ENCODE results near the gene GMEB2. TPM values are rescaled to one million over a fixed set of nuclear protein-coding genes. Genes with fewer than 3 reads are reported as not detected.

Gene GMEB2
- total and polyA plus RNA-seq, 7 experiments from 2014 or later = 11.0 to 30.2 (median 21.9) TPM

- H3K36me3 ChIP-seq (ENCODE audit: control insufficient read depth in 2 of 3, insufficient read depth in 3 of 3, low read length in 3 of 3) = peaks cover 0 to 62% (median 3%) of the 10 kb centered on the region in 3 experiments
- no peak overlapping the region for H3K27ac Mint-ChIP-seq
- CTCF ChIA-PET = no interaction called here
Measured at GRCh38 chr20:63563225-63563935, 63.5 kb downstream of the GMEB2 start.

GRCh38 chr20:63562461-63563224 is 64.3 kb downstream of the GMEB2 start:
- ChIA-PET POLR2A (interaction anchor here (0.9 kb wide), 1 partner anchor 20 kb away, joined by 3 read pairs; no protein-coding TSS in a partner anchor), CTCF (no interaction called here)
- no peak overlapping the region for H3K27ac ChIP-seq (ENCODE audit: low read depth, low read length)
- Mint-ChIP-seq H3K4me1 (peaks cover 3 to 10% (median 5%) of the 10 kb centered on the region in 7 donors), H3K27me3 (no peaks in the 10 kb centered on the region), H3K9me3 (peaks cover 0 to 2% (median 0%) of the 10 kb centered on the region in 11 donors), H3K27ac (no peak overlapping the region), H3K4me3 (no peak overlapping the region), H3K36me3 (peaks cover 0 to 23% (median 4%) of the 10 kb centered on the region in 5 donors)
- intact Hi-C loops (cut with micrococcal nuclease) = no loop called here
- ATAC-seq (no peak), DNase-seq (no peak)
- H3K4me1 ChIP-seq (ENCODE audit: control insufficient read depth in 2 of 2, insufficient read depth in 2 of 2, low read length in 2 of 2) = peaks cover 3 to 6% of the 10 kb centered on the region in 2 donors
- H3K9me3 ChIP-seq (ENCODE audit: control insufficient read depth in 2 of 3, low read length in 3 of 3) = no peaks in the 10 kb centered on the region
- H3K36me3 ChIP-seq (ENCODE audit: control insufficient read depth in 2 of 3, insufficient read depth in 3 of 3, low read length in 3 of 3) = peaks cover 0 to 62% (median 3%) of the 10 kb centered on the region in 3 experiments
- H3K4me3 ChIP-seq (ENCODE audit: low read length) = no peak overlapping the region
- no peaks in the 10 kb centered on the region for H3K27me3 ChIP-seq (ENCODE audit: control insufficient read depth in 2 of 2, insufficient read depth in 2 of 2, low read length in 2 of 2)

More at GRCh38 chr20:63563225-63563935, 63.5 kb downstream of the GMEB2 start:
- Mint-ChIP-seq H3K36me3 (peaks cover 0 to 23% (median 4%) of the 10 kb centered on the region in 5 donors), H3K27me3 (no peaks in the 10 kb centered on the region), H3K9me3 (peaks cover 0 to 2% (median 0%) of the 10 kb centered on the region in 11 donors), H3K4me3 (no peak overlapping the region), H3K4me1 (peaks cover 9 to 16% (median 11%) of the 10 kb centered on the region in 7 donors)
- H3K27ac ChIP-seq (ENCODE audit: low read depth, low read length) = no peak overlapping the region
- POLR2A ChIA-PET = no interaction called here
- intact Hi-C loops (cut with micrococcal nuclease) = no loop called here
- no peak overlapping the region for H3K4me3 ChIP-seq (ENCODE audit: low read length)
- no peaks in the 10 kb centered on the region for H3K27me3 ChIP-seq (ENCODE audit: control insufficient read depth in 2 of 2, insufficient read depth in 2 of 2, low read length in 2 of 2)
- DNase-seq (no peak), ATAC-seq (no peak)
- H3K9me3 ChIP-seq (ENCODE audit: control insufficient read depth in 2 of 3, low read length in 3 of 3) = no peaks in the 10 kb centered on the region
- peaks cover 11 to 14% of the 10 kb centered on the region in 2 donors for H3K4me1 ChIP-seq (ENCODE audit: control insufficient read depth in 2 of 2, insufficient read depth in 2 of 2, low read length in 2 of 2)

DNA sequence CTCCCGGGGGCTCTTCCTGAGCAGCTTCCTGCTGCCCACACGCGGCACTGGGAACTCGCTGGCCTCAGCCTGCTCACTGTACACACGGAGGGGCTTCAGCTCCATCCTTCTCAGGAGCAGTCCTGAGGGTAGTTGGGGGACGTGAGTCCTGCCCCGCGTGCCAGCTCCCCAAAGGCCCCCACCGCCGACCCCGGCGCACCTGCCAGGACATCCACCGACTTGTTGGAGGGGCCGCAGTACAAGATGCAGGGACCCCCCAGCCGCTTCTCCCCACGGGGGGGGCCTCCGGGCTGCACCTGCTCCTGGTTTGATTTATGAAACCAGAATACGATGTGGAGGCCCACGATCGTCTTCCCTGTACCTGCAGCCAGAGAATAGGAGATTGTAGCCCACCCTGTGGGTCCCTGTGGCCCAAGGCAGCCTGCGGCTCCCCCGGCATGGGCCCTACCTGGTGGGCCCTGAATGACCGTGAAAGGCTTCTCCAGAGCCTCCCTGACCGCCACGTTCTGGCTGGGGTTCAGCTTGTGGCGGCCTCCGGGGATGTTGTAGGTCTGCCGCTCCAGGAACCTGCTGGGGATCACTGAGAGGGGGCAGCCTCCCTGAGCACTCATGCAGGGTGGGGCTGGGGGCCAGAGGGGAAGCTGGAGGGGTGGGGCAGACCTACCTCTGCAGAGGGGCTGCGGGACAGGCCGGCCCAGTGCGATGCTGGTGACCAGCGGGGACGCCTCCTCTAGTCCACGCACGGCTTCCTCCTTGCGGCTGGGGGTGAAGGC is 65.1 kb downstream of the GMEB2 start:
- DNase-seq = no peak
- no peak for ATAC-seq
- H3K9me3 Mint-ChIP-seq = peaks cover 0 to 2% (median 0%) of the 10 kb centered on the region in 11 donors
- no peak overlapping the region for H3K27ac Mint-ChIP-seq
- H3K4me3 Mint-ChIP-seq = no peak overlapping the region
- POLR2A ChIA-PET = interaction anchor here (0.6 to 0.9 kb wide), 2 partner anchors 21 to 70 kb away, joined by 3 read pairs; no protein-coding TSS in a partner anchor
- intact Hi-C loops (cut with micrococcal nuclease) = no loop called here
- H3K36me3 Mint-ChIP-seq = peaks cover 0 to 19% (median 4%) of the 10 kb centered on the region in 5 donors
- Histone ChIP-seq H3K27ac (ENCODE audit: low read depth, low read length) (no peak overlapping the region), H3K9me3 (ENCODE audit: control insufficient read depth in 2 of 3, low read length in 3 of 3) (no peaks in the 10 kb centered on the region), H3K4me3 (ENCODE audit: low read length) (no peak overlapping the region), H3K27me3 (ENCODE audit: control insufficient read depth in 2 of 2, insufficient read depth in 2 of 2, low read length in 2 of 2) (no peaks in the 10 kb centered on the region), H3K4me1 (ENCODE audit: control insufficient read depth in 2 of 2, insufficient read depth in 2 of 2, low read length in 2 of 2) (no peaks in the 10 kb centered on the region), H3K36me3 (ENCODE audit: control insufficient read depth in 2 of 3, insufficient read depth in 3 of 3, low read length in 3 of 3) (peaks cover 0 to 62% (median 3%) of the 10 kb centered on the region in 3 experiments)
- H3K4me1 Mint-ChIP-seq = peaks cover 0 to 5% (median 0%) of the 10 kb centered on the region in 7 donors
- CTCF ChIA-PET = no interaction called here
- no peaks in the 10 kb centered on the region for H3K27me3 Mint-ChIP-seq

DNA sequence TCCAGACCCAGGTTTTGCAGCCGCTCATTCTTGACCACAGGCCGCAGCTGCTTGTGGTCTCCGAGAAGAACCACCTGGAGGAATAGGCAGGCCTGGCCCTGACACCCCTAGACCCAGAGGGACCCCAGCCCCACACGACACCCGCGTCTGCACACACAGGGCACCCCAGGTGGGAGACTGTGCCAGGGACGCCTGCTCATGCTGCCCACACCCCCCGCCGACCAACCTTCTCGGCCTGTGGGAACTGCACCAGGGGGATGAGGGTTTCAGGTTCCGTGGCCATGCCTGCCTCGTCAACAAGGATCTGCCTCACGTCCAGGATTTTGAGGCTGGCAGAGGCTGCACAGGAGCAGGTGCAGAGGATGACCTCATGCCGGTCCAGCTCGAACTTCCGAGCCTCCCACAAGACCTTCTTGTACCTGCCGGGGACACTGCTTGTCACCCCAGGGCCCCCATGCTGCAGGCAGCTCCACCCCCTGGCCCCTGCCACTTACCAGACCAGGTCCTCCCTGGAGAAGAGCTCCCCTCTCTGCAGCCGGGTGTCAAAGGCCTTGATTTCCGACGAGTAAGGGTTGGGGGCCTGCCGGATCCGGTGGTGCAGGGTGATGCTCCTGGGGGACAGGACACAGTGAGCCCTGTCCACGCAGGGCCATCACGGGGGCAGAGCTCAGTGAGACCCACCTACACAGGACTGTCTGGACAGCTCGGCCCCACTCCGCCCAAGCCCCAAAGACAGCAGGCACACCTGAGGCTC is 65.9 kb downstream of the GMEB2 start:
- H3K27ac Mint-ChIP-seq = no peak overlapping the region
- H3K4me3 ChIP-seq (ENCODE audit: low read length) = no peak overlapping the region
- peaks cover 0 to 2% (median 0%) of the 10 kb centered on the region in 11 donors for H3K9me3 Mint-ChIP-seq
- H3K9me3 ChIP-seq (ENCODE audit: control insufficient read depth in 2 of 3, low read length in 3 of 3) = no peaks in the 10 kb centered on the region
- CTCF ChIA-PET = no interaction called here
- no peak overlapping the region for H3K4me3 Mint-ChIP-seq
- no peak for ATAC-seq
- DNase-seq = no peak
- intact Hi-C loops (cut with micrococcal nuclease) = no loop called here
- no peaks in the 10 kb centered on the region for H3K27me3 Mint-ChIP-seq
- no peaks in the 10 kb centered on the region for H3K4me1 ChIP-seq (ENCODE audit: control insufficient read depth in 2 of 2, insufficient read depth in 2 of 2, low read length in 2 of 2)
- peaks cover 0 to 62% (median 3%) of the 10 kb centered on the region in 3 experiments for H3K36me3 ChIP-seq (ENCODE audit: control insufficient read depth in 2 of 3, insufficient read depth in 3 of 3, low read length in 3 of 3)
- POLR2A ChIA-PET = interaction anchor here (1.0 kb wide), 1 partner anchor 64 kb away, joined by 4 read pairs; no protein-coding TSS in a partner anchor
- peaks cover 0 to 5% (median 0%) of the 10 kb centered on the region in 7 donors for H3K4me1 Mint-ChIP-seq
- H3K36me3 Mint-ChIP-seq = peaks cover 0 to 18% (median 4%) of the 10 kb centered on the region in 5 donors
- no peaks in the 10 kb centered on the region for H3K27me3 ChIP-seq (ENCODE audit: control insufficient read depth in 2 of 2, insufficient read depth in 2 of 2, low read length in 2 of 2)
- no peak overlapping the region for H3K27ac ChIP-seq (ENCODE audit: low read depth, low read length)

DNA sequence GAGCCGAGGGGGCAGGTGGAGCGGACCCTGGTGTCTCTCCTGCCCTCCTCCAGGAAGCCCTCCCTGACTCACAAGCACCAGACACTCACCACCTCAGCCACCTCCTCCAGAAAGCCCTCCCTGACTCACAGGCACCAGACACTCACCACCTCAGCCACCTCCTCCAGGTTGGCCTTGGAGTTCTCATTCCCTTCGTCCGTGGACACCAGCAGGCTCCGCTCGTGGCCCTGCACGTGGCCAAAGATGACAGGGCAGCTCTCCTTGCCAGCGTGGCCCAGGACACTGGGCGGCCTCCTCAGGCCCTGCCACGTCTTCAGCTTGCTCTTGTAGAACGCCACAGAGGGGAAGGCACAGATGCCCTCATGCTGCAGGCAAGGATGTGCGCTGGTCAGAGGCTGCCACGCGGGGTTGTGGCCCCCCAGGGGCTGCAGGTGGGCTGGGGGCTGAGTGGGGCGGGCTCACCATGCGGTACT is 66.5 kb downstream of the GMEB2 start:
- H3K9me3 Mint-ChIP-seq = peaks cover 0 to 2% (median 0%) of the 10 kb centered on the region in 11 donors
- ChIA-PET POLR2A (interaction anchor here (1.0 kb wide), 1 partner anchor 65 kb away, joined by 4 read pairs; no protein-coding TSS in a partner anchor), CTCF (no interaction called here)
- DNase-seq (no peak), ATAC-seq (no peak)
- H3K27me3 Mint-ChIP-seq = no peaks in the 10 kb centered on the region
- Histone ChIP-seq H3K27ac (ENCODE audit: low read depth, low read length) (no peak overlapping the region), H3K36me3 (ENCODE audit: control insufficient read depth in 2 of 3, insufficient read depth in 3 of 3, low read length in 3 of 3) (peaks cover 0 to 57% (median 3%) of the 10 kb centered on the region in 3 experiments), H3K4me3 (ENCODE audit: low read length) (no peak overlapping the region), H3K9me3 (ENCODE audit: control insufficient read depth in 2 of 3, low read length in 3 of 3) (no peaks in the 10 kb centered on the region), H3K27me3 (ENCODE audit: control insufficient read depth in 2 of 2, insufficient read depth in 2 of 2, low read length in 2 of 2) (no peaks in the 10 kb centered on the region), H3K4me1 (ENCODE audit: control insufficient read depth in 2 of 2, insufficient read depth in 2 of 2, low read length in 2 of 2) (no peaks in the 10 kb centered on the region)
- H3K4me3 Mint-ChIP-seq = no peak overlapping the region
- peaks cover 0 to 15% (median 4%) of the 10 kb centered on the region in 5 donors for H3K36me3 Mint-ChIP-seq
- intact Hi-C loops (cut with micrococcal nuclease) = no loop called here
- H3K27ac Mint-ChIP-seq = peak overlapping the region in 1 of 9 donors; percentile 49
- peaks cover 0 to 5% (median 0%) of the 10 kb centered on the region in 7 donors for H3K4me1 Mint-ChIP-seq

Measured in naive thymus-derived CD4-positive, alpha-beta T cell (primary cell).